Uterus (tissue), 2 donors: ENCODE measurements around the gene SLC25A21.

Source experiments
- CTCF ChIP-seq, 4 experiments: fragments of 200-600 bp in 2 of 4; fragments of 450-650 bp in 2 of 4; sonication (generic) in 2 of 4; IDR thresholded peaks; one replicate each; pipeline ENCODE4 v1.5.1; 2016 to 2019; ENCODE audit warnings: antibody characterized with exemption in 4 of 4, mild to moderate bottlenecking in 2 of 4, moderate library complexity in 1 of 4
- POLR2A ChIP-seq, 2 donors: fragments of 450-650 bp; IDR thresholded peaks; one replicate each; pipeline ENCODE4 v1.6.1; 2016; ENCODE audit warnings: antibody characterized with exemption in 2 of 2, mild to moderate bottlenecking in 1 of 2, moderate library complexity in 1 of 2

- TF ChIP-seq CTCF (IDR thresholded peaks at IDR 0.05) (no peak), POLR2A (IDR thresholded peaks at IDR 0.05) (no peak)
Observed at GRCh38 chr14:36747411-36748184, 424.8 kb downstream of the SLC25A21 start.
